ENCODE measurements around the gene DCUN1D1. TPM values are rescaled to one million over a fixed set of nuclear protein-coding genes. Genes with fewer than 3 reads are reported as not detected.

Gene DCUN1D1
- polyA plus RNA-seq, 4 donors: 50.5 to 66.7 (median 61.2) TPM

- no peak for DNase-seq (ENCODE audit: low read depth in 4 of 4, low spot score in 3 of 4)
These were observed 42.9 kb downstream of the DCUN1D1 start for GRCh38 chr3:182937293-182938051.

- no peak for DNase-seq (ENCODE audit: low read depth in 4 of 4, low spot score in 3 of 4)
These were observed 43.4 kb downstream of the DCUN1D1 start for GRCh38 chr3:182936918-182937285.

- peak in 2 of 4 donors; percentile 4 to 6 for DNase-seq (ENCODE audit: low read depth in 4 of 4, low spot score in 3 of 4)
These were observed 44.0 kb downstream of the DCUN1D1 start for GRCh38 chr3:182936239-182936917.

GRCh38 chr3:182935803-182936202 lies 44.5 kb downstream of the DCUN1D1 start:
- no peak for DNase-seq (ENCODE audit: low read depth in 4 of 4, low spot score in 3 of 4)

- no peak for DNase-seq (ENCODE audit: low read depth in 4 of 4, low spot score in 3 of 4)
These were observed 54.4 kb downstream of the DCUN1D1 start for GRCh38 chr3:182925944-182926337.

GRCh38 chr3:182925330-182925943 lies 54.9 kb downstream of the DCUN1D1 start:
- DNase-seq (ENCODE audit: low read depth in 4 of 4, low spot score in 3 of 4): no peak

GRCh38 chr3:182921665-182922355 lies 58.5 kb downstream of the DCUN1D1 start:
- no peak for DNase-seq (ENCODE audit: low read depth in 4 of 4, low spot score in 3 of 4)

GRCh38 chr3:182920515-182921084 lies 59.7 kb downstream of the DCUN1D1 start:
- DNase-seq (ENCODE audit: low read depth in 4 of 4, low spot score in 3 of 4): no peak

GRCh38 chr3:182919866-182920357 lies 60.4 kb downstream of the DCUN1D1 start:
- no peak for DNase-seq (ENCODE audit: low read depth in 4 of 4, low spot score in 3 of 4)

- DNase-seq (ENCODE audit: low read depth in 4 of 4, low spot score in 3 of 4): no peak
These were observed 63.2 kb downstream of the DCUN1D1 start for GRCh38 chr3:182917134-182917533.

- no peak for DNase-seq (ENCODE audit: low read depth in 4 of 4, low spot score in 3 of 4)
These were observed 66.0 kb downstream of the DCUN1D1 start for GRCh38 chr3:182914341-182914740.

- no peak for DNase-seq (ENCODE audit: low read depth in 4 of 4, low spot score in 3 of 4)
These were observed 66.4 kb downstream of the DCUN1D1 start for GRCh38 chr3:182913889-182914288.

GRCh38 chr3:182912474-182912873 lies 67.9 kb downstream of the DCUN1D1 start:
- no peak for DNase-seq (ENCODE audit: low read depth in 4 of 4, low spot score in 3 of 4)

GRCh38 chr3:182911782-182912111 lies 68.6 kb downstream of the DCUN1D1 start:
- no peak for DNase-seq (ENCODE audit: low read depth in 4 of 4, low spot score in 3 of 4)

GRCh38 chr3:182910936-182911781 lies 69.2 kb downstream of the DCUN1D1 start:
- no peak for DNase-seq (ENCODE audit: low read depth in 4 of 4, low spot score in 3 of 4)

GRCh38 chr3:182909318-182910040 lies 70.9 kb downstream of the DCUN1D1 start:
- no peak for DNase-seq (ENCODE audit: low read depth in 4 of 4, low spot score in 3 of 4)

GRCh38 chr3:182908471-182908870 lies 71.9 kb downstream of the DCUN1D1 start:
- DNase-seq (ENCODE audit: low read depth in 4 of 4, low spot score in 3 of 4): no peak

- DNase-seq (ENCODE audit: low read depth in 4 of 4, low spot score in 3 of 4): no peak
These were observed 74.3 kb downstream of the DCUN1D1 start for GRCh38 chr3:182906036-182906435.

- no peak for DNase-seq (ENCODE audit: low read depth in 4 of 4, low spot score in 3 of 4)
These were observed 74.7 kb downstream of the DCUN1D1 start for GRCh38 chr3:182905623-182906022.

Measured in left renal pelvis (tissue), 4 donors.